Measurements from ENCODE around the gene CALCOCO1.
A peak's percentile ranks its signal among the peaks of the same experiment; 100 is the strongest.

- TF ChIP-seq CTCF (IDR thresholded peaks at IDR 0.05) (peak; percentile 93), EZH2phosphoT487 (IDR thresholded peaks at IDR 0.05) (no peak), EZH2 (IDR thresholded peaks at IDR 0.05) (peak; percentile 52)
These were observed 16.2 kb upstream of the CALCOCO1 start for GRCh38 chr12:53743266-53744129.
